ENCODE data around the gene LRP1B.

GRCh38 chr2:141021109-141021508, 1109.7 kb downstream of the LRP1B start:
- TF ChIP-seq, protein P1, sequence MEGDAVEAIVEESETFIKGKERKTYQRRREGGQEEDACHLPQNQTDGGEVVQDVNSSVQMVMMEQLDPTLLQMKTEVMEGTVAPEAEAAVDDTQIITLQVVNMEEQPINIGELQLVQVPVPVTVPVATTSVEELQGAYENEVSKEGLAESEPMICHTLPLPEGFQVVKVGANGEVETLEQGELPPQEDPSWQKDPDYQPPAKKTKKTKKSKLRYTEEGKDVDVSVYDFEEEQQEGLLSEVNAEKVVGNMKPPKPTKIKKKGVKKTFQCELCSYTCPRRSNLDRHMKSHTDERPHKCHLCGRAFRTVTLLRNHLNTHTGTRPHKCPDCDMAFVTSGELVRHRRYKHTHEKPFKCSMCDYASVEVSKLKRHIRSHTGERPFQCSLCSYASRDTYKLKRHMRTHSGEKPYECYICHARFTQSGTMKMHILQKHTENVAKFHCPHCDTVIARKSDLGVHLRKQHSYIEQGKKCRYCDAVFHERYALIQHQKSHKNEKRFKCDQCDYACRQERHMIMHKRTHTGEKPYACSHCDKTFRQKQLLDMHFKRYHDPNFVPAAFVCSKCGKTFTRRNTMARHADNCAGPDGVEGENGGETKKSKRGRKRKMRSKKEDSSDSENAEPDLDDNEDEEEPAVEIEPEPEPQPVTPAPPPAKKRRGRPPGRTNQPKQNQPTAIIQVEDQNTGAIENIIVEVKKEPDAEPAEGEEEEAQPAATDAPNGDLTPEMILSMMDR (IDR thresholded peaks at IDR 0.05): no peak
- TF ChIP-seq POLR2A (IDR thresholded peaks at IDR 0.05) (no peak), POLR2AphosphoS5 (IDR thresholded peaks at IDR 0.05) (no peak)
